Measurements from ENCODE around the gene COL23A1. TPM values are rescaled to one million over a fixed set of nuclear protein-coding genes. Genes with fewer than 3 reads are reported as not detected.
"Not testable (repeated sequence)": the region's sequence is repeated elsewhere in the genome, so short reads cannot be mapped to it uniquely, and the experiment has no call there.

Gene COL23A1
- polyA plus RNA-seq, 2 donors, result 0.59 to 0.75 TPM

- 58 to 61% methylated on average over 8 of the region's 8 CpGs for WGBS, 2 donors
- no peak overlapping the region for H3K27ac ChIP-seq (ENCODE audit: low read depth in 2 of 2, low read length in 1 of 2)
- no peaks in the 10 kb centered on the region for H3K27me3 ChIP-seq (ENCODE audit: control insufficient read depth in 1 of 2, insufficient read depth in 2 of 2, low read length in 2 of 2)
- no peak overlapping the region for H3K4me3 ChIP-seq (ENCODE audit: low read depth in 1 of 2, low read length in 2 of 2)
- no peaks in the 10 kb centered on the region for H3K36me3 ChIP-seq (ENCODE audit: control insufficient read depth in 2 of 2, insufficient read depth in 2 of 2, low read length in 1 of 2)
- no peaks in the 10 kb centered on the region for H3K4me1 ChIP-seq (ENCODE audit: control insufficient read depth in 2 of 2, insufficient read depth in 2 of 2, low read length in 1 of 2)
- H3K9me3 ChIP-seq (ENCODE audit: control insufficient read depth in 2 of 2, insufficient read depth in 1 of 2, low read depth in 1 of 2, low read length in 1 of 2), result no peaks in the 10 kb centered on the region
These were observed 101.5 kb downstream of the COL23A1 start for GRCh38 chr5:178488696-178489095.

- H3K9me3 ChIP-seq (ENCODE audit: control insufficient read depth in 2 of 2, insufficient read depth in 1 of 2, low read depth in 1 of 2, low read length in 1 of 2), result no peaks in the 10 kb centered on the region
These were observed 102.1 kb downstream of the COL23A1 start for GRCh38 chr5:178487911-178488600.

GRCh38 chr5:178486878-178487512, 103.2 kb downstream of the COL23A1 start:
- H3K27ac ChIP-seq (ENCODE audit: low read depth in 2 of 2, low read length in 1 of 2); H3K4me3 ChIP-seq (ENCODE audit: low read depth in 1 of 2, low read length in 2 of 2); H3K36me3 ChIP-seq (ENCODE audit: control insufficient read depth in 2 of 2, insufficient read depth in 2 of 2, low read length in 1 of 2); H3K27me3 ChIP-seq (ENCODE audit: control insufficient read depth in 1 of 2, insufficient read depth in 2 of 2, low read length in 2 of 2); H3K9me3 ChIP-seq (ENCODE audit: control insufficient read depth in 2 of 2, insufficient read depth in 1 of 2, low read depth in 1 of 2, low read length in 1 of 2); H3K4me1 ChIP-seq (ENCODE audit: control insufficient read depth in 2 of 2, insufficient read depth in 2 of 2, low read length in 1 of 2): not testable (repeated sequence)
- WGBS, 2 donors, result 87 to 89% methylated on average over 10 of the region's 10 CpGs

More at GRCh38 chr5:178487911-178488600, 102.1 kb downstream of the COL23A1 start:
- no peaks in the 10 kb centered on the region for H3K27me3 ChIP-seq (ENCODE audit: control insufficient read depth in 1 of 2, insufficient read depth in 2 of 2, low read length in 2 of 2)
- no peak overlapping the region for H3K27ac ChIP-seq (ENCODE audit: low read depth in 2 of 2, low read length in 1 of 2)
- H3K4me1 ChIP-seq (ENCODE audit: control insufficient read depth in 2 of 2, insufficient read depth in 2 of 2, low read length in 1 of 2), result no peaks in the 10 kb centered on the region
- H3K36me3 ChIP-seq (ENCODE audit: control insufficient read depth in 2 of 2, insufficient read depth in 2 of 2, low read length in 1 of 2), result no peaks in the 10 kb centered on the region
- WGBS, 2 donors, result 81 to 86% methylated on average over 9 of the region's 9 CpGs
- no peak overlapping the region for H3K4me3 ChIP-seq (ENCODE audit: low read depth in 1 of 2, low read length in 2 of 2)

GRCh38 chr5:178486239-178486641, 104.0 kb downstream of the COL23A1 start:
- WGBS, 2 donors, result 69 to 70% methylated on average over 17 of the region's 17 CpGs
- no peaks in the 10 kb centered on the region for H3K27me3 ChIP-seq (ENCODE audit: control insufficient read depth in 1 of 2, insufficient read depth in 2 of 2, low read length in 2 of 2)
- no peak overlapping the region for H3K27ac ChIP-seq (ENCODE audit: low read depth in 2 of 2, low read length in 1 of 2)
- H3K4me1 ChIP-seq (ENCODE audit: control insufficient read depth in 2 of 2, insufficient read depth in 2 of 2, low read length in 1 of 2), result no peaks in the 10 kb centered on the region
- no peaks in the 10 kb centered on the region for H3K36me3 ChIP-seq (ENCODE audit: control insufficient read depth in 2 of 2, insufficient read depth in 2 of 2, low read length in 1 of 2)
- no peak overlapping the region for H3K4me3 ChIP-seq (ENCODE audit: low read depth in 1 of 2, low read length in 2 of 2)
- no peaks in the 10 kb centered on the region for H3K9me3 ChIP-seq (ENCODE audit: control insufficient read depth in 2 of 2, insufficient read depth in 1 of 2, low read depth in 1 of 2, low read length in 1 of 2)

GRCh38 chr5:178483620-178484019, 106.6 kb downstream of the COL23A1 start:
- no peaks in the 10 kb centered on the region for H3K4me1 ChIP-seq (ENCODE audit: control insufficient read depth in 2 of 2, insufficient read depth in 2 of 2, low read length in 1 of 2)
- H3K4me3 ChIP-seq (ENCODE audit: low read depth in 1 of 2, low read length in 2 of 2), result no peak overlapping the region
- H3K36me3 ChIP-seq (ENCODE audit: control insufficient read depth in 2 of 2, insufficient read depth in 2 of 2, low read length in 1 of 2), result no peaks in the 10 kb centered on the region
- no peaks in the 10 kb centered on the region for H3K9me3 ChIP-seq (ENCODE audit: control insufficient read depth in 2 of 2, insufficient read depth in 1 of 2, low read depth in 1 of 2, low read length in 1 of 2)
- H3K27ac ChIP-seq (ENCODE audit: low read depth in 2 of 2, low read length in 1 of 2), result no peak overlapping the region
- H3K27me3 ChIP-seq (ENCODE audit: control insufficient read depth in 1 of 2, insufficient read depth in 2 of 2, low read length in 2 of 2), result no peaks in the 10 kb centered on the region
- WGBS, 2 donors, result 51 to 58% methylated on average over 9 of the region's 9 CpGs

- Histone ChIP-seq H3K4me3 (ENCODE audit: low read depth in 1 of 2, low read length in 2 of 2) (no peak overlapping the region), H3K27me3 (ENCODE audit: control insufficient read depth in 1 of 2, insufficient read depth in 2 of 2, low read length in 2 of 2) (no peaks in the 10 kb centered on the region), H3K4me1 (ENCODE audit: control insufficient read depth in 2 of 2, insufficient read depth in 2 of 2, low read length in 1 of 2) (peaks cover 2 to 4% of the 10 kb centered on the region in 2 donors), H3K27ac (ENCODE audit: low read depth in 2 of 2, low read length in 1 of 2) (no peak overlapping the region), H3K36me3 (ENCODE audit: control insufficient read depth in 2 of 2, insufficient read depth in 2 of 2, low read length in 1 of 2) (no peaks in the 10 kb centered on the region), H3K9me3 (ENCODE audit: control insufficient read depth in 2 of 2, insufficient read depth in 1 of 2, low read depth in 1 of 2, low read length in 1 of 2) (peaks cover 0 to 5% of the 10 kb centered on the region in 2 donors)
- 90 to 92% methylated on average over 9 of the region's 9 CpGs for WGBS, 2 donors
These were observed 110.9 kb downstream of the COL23A1 start for GRCh38 chr5:178479261-178479660.

DNA sequence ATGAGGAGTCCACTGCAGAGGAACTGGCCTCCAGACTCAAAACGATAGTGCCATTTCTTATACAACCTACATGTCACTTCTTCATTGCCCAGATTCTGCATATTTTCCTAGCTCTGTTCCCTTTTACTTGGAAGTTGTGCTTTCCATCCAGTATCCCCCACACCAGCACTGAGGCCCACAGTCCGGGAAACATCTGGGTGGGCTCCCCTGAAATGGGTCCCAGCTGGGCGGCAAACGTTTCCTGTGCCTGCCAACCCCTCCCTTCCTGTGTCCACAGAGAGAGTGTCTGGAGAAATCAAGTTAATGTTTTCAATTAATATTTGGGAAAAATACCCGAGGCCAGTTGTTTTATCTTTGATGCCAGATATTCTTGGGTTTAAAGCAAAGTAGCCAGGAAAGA, 111.8 kb downstream of the COL23A1 start:
- Histone ChIP-seq H3K27me3 (ENCODE audit: control insufficient read depth in 1 of 2, insufficient read depth in 2 of 2, low read length in 2 of 2) (no peaks in the 10 kb centered on the region), H3K9me3 (ENCODE audit: control insufficient read depth in 2 of 2, insufficient read depth in 1 of 2, low read depth in 1 of 2, low read length in 1 of 2) (peaks cover 0 to 5% of the 10 kb centered on the region in 2 donors), H3K36me3 (ENCODE audit: control insufficient read depth in 2 of 2, insufficient read depth in 2 of 2, low read length in 1 of 2) (no peaks in the 10 kb centered on the region), H3K27ac (ENCODE audit: low read depth in 2 of 2, low read length in 1 of 2) (no peak overlapping the region), H3K4me1 (ENCODE audit: control insufficient read depth in 2 of 2, insufficient read depth in 2 of 2, low read length in 1 of 2) (peaks cover 2 to 4% of the 10 kb centered on the region in 2 donors), H3K4me3 (ENCODE audit: low read depth in 1 of 2, low read length in 2 of 2) (no peak overlapping the region)
- WGBS, 2 donors, result 41 to 43% methylated on average over 5 of the region's 5 CpGs

DNA sequence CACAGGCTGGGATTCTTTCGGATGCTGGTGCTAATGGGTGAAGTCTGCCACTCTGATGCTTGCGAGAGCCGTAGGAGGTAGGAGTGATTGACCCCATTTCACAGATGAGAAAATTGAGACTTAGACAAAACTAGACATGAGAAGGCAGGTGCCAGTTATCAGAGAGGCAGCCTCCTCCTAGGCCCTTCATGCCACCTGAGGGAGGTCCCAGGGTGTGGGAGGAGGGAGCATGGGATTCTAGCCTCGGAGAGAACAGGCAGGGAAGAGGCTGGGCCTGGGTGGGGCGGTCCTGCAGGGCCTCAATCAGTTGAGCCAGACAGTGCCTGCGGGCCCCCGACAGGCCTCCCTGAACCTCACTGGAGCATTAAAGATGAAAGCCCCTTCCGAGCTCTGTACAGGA, 112.4 kb downstream of the COL23A1 start:
- Histone ChIP-seq H3K27ac (ENCODE audit: low read depth in 2 of 2, low read length in 1 of 2) (no peak overlapping the region), H3K9me3 (ENCODE audit: control insufficient read depth in 2 of 2, insufficient read depth in 1 of 2, low read depth in 1 of 2, low read length in 1 of 2) (peaks cover 0 to 5% of the 10 kb centered on the region in 2 donors)

DNA sequence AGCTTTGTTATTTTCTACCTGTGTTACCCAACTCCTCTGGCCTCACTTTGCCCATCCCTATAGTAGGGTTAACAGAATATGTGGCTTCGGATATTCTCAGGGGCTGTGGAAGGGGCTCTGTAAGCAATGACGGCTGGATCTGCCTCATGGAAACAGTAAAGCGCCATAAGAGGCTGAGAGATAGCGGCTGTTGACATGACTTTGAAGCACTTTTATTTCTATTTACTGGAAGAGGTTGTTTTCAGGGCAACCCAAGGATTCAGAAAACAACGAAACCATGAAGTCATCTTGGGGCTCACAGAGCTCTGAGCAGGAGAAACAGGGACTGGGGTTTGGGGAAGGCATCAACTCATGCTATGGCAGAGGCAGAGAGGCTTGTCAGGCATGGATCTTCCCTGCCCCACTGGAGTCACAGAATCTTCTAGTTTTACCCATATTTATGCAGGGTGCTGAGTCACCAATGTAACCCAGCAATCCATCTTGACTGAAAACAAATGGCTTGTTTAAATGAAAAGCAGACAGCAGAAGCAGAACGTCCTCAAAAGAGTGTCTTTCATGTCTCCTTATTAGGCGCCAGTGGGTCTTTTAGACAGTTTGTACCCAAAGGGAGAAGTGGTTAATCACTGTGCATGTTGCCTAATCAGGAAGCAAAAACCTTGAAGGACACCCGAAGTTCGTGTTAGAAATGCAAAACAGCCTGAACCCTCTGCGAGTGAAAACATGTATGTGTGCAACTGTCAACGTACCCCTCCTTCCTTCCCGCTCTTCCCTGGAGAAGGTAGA, 113.0 kb downstream of the COL23A1 start:
- H3K4me1 ChIP-seq (ENCODE audit: control insufficient read depth in 2 of 2, insufficient read depth in 2 of 2, low read length in 1 of 2), result peaks cover 2 to 4% of the 10 kb centered on the region in 2 donors
- no peak overlapping the region for H3K27ac ChIP-seq (ENCODE audit: low read depth in 2 of 2, low read length in 1 of 2)
- H3K9me3 ChIP-seq (ENCODE audit: control insufficient read depth in 2 of 2, insufficient read depth in 1 of 2, low read depth in 1 of 2, low read length in 1 of 2), result peaks cover 0 to 5% of the 10 kb centered on the region in 2 donors
- no peak overlapping the region for H3K4me3 ChIP-seq (ENCODE audit: low read depth in 1 of 2, low read length in 2 of 2)
- H3K36me3 ChIP-seq (ENCODE audit: control insufficient read depth in 2 of 2, insufficient read depth in 2 of 2, low read length in 1 of 2), result no peaks in the 10 kb centered on the region
- no peaks in the 10 kb centered on the region for H3K27me3 ChIP-seq (ENCODE audit: control insufficient read depth in 1 of 2, insufficient read depth in 2 of 2, low read length in 2 of 2)
- 62 to 68% methylated on average over 12 of the region's 12 CpGs for WGBS, 2 donors

More for the DNA sequence above, 112.4 kb downstream of the COL23A1 start:
- Histone ChIP-seq H3K4me1 (ENCODE audit: control insufficient read depth in 2 of 2, insufficient read depth in 2 of 2, low read length in 1 of 2) (peaks cover 2 to 4% of the 10 kb centered on the region in 2 donors), H3K4me3 (ENCODE audit: low read depth in 1 of 2, low read length in 2 of 2) (no peak overlapping the region), H3K36me3 (ENCODE audit: control insufficient read depth in 2 of 2, insufficient read depth in 2 of 2, low read length in 1 of 2) (no peaks in the 10 kb centered on the region), H3K27me3 (ENCODE audit: control insufficient read depth in 1 of 2, insufficient read depth in 2 of 2, low read length in 2 of 2) (no peaks in the 10 kb centered on the region)
- WGBS, 2 donors, result 55 to 68% methylated on average over 8 of the region's 8 CpGs
